GM23338 (cell line): ENCODE measurements around the gene POPDC2.
"Not testable (repeated sequence)": the region's sequence is repeated elsewhere in the genome, so short reads cannot be mapped to it uniquely, and the experiment has no call there.

Experiments used
- CREB1 ChIP-seq: fragments of 250-450 bp; sonication (Bioruptor Pico); IDR thresholded peaks from 2 replicates; pipeline ENCODE4 v1.5.0; 2020; ENCODE audit warnings: low read depth, mild to moderate bottlenecking, moderate library complexity
- EZH2 ChIP-seq: fragments of 200-600 bp; sonication (generic); IDR thresholded peaks from one replicate; pipeline ENCODE4 v1.8.0; 2017; ENCODE audit warnings: antibody characterized with exemption, mild to moderate bottlenecking, low read depth; ENCODE audit not compliant: unreplicated experiment
- POLR2AphosphoS5 ChIP-seq: IDR thresholded peaks from 2 replicates; pipeline ENCODE4 v1.6.1; 2016; ENCODE audit warnings: antibody characterized with exemption, low read depth
- TF ChIP-seq, protein P1 (sequence below), 2 experiments: fragments of 200-600 bp in 1 of 2; sonication (generic) in 1 of 2; conservative IDR thresholded peaks; 2 replicates each; pipeline versions ENCODE4 v1.5.1 to v1.6.1; 2016 to 2017; ENCODE audit warnings: antibody characterized with exemption in 2 of 2, low read depth in 2 of 2, mild to moderate bottlenecking in 2 of 2, moderate library complexity in 1 of 2

- TF ChIP-seq CREB1 (CRISPR knock-in tag); EZH2; POLR2AphosphoS5: not testable (repeated sequence)
- TF ChIP-seq, protein P1, sequence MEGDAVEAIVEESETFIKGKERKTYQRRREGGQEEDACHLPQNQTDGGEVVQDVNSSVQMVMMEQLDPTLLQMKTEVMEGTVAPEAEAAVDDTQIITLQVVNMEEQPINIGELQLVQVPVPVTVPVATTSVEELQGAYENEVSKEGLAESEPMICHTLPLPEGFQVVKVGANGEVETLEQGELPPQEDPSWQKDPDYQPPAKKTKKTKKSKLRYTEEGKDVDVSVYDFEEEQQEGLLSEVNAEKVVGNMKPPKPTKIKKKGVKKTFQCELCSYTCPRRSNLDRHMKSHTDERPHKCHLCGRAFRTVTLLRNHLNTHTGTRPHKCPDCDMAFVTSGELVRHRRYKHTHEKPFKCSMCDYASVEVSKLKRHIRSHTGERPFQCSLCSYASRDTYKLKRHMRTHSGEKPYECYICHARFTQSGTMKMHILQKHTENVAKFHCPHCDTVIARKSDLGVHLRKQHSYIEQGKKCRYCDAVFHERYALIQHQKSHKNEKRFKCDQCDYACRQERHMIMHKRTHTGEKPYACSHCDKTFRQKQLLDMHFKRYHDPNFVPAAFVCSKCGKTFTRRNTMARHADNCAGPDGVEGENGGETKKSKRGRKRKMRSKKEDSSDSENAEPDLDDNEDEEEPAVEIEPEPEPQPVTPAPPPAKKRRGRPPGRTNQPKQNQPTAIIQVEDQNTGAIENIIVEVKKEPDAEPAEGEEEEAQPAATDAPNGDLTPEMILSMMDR (conservative IDR thresholded peaks at IDR 0.05; ENCODE audit: low read depth in 2 of 2) = not testable (repeated sequence)
Observed at GRCh38 chr3:119678209-119678608, 17.8 kb upstream of the POPDC2 start.
